ENCODE data around the gene RNF5. TPM values are rescaled to one million over a fixed set of nuclear protein-coding genes. Genes with fewer than 3 reads are reported as not detected.

RNF5 gene
- total RNA-seq, 1 donor from 2014 or later = 72.6 TPM

Other genes with a start within 250 kb of the RNF5 start
- 0.53 and 2.3 TPM in 2 replicates for gene CFB, start 232.3 kb upstream of the RNF5 start, total RNA-seq
- gene NELFE, start 219.4 kb upstream of the RNF5 start, total RNA-seq = 101 and 117 TPM in 2 replicates
- gene SKIC2, start 219.2 kb upstream of the RNF5 start, total RNA-seq = 42.1 and 46.3 TPM in 2 replicates
- 16.6 and 17.3 TPM in 2 replicates for gene DXO, start 206.3 kb upstream of the RNF5 start, total RNA-seq
- gene C4A, start 196.3 kb upstream of the RNF5 start, total RNA-seq = 1.3 and 1.8 TPM in 2 replicates
- gene C4B, start 163.6 kb upstream of the RNF5 start, total RNA-seq = 1.1 and 1.3 TPM in 2 replicates
- gene CYP21A2, start 140.0 kb upstream of the RNF5 start, total RNA-seq = not detected in 2 replicates
- gene TNXB, start 69.1 kb upstream of the RNF5 start, total RNA-seq = 1.5 and 1.7 TPM in 2 replicates
- 46.3 and 87.6 TPM in 2 replicates for gene ATF6B, start 50.2 kb upstream of the RNF5 start, total RNA-seq
- gene FKBPL, start 48.1 kb upstream of the RNF5 start, total RNA-seq = 3.0 and 5.5 TPM in 2 replicates
- 0.39 and 0.70 TPM in 2 replicates for gene PRRT1, start 26.5 kb upstream of the RNF5 start, total RNA-seq
- 18.0 and 54.3 TPM in 2 replicates for gene PPT2, start 24.3 kb upstream of the RNF5 start, total RNA-seq
- 6.1 and 7.1 TPM in 2 replicates for gene EGFL8, start 13.8 kb upstream of the RNF5 start, total RNA-seq
- gene AGPAT1, start 2.3 kb upstream of the RNF5 start, total RNA-seq = 58.8 and 60.7 TPM in 2 replicates
- gene AGER, start 5.8 kb downstream of the RNF5 start, total RNA-seq = 0.19 and 6.1 TPM in 2 replicates
- gene PBX2, start 11.8 kb downstream of the RNF5 start, total RNA-seq = 38.3 and 72.2 TPM in 2 replicates
- gene GPSM3, start 14.2 kb downstream of the RNF5 start, total RNA-seq = 15.5 and 21.8 TPM in 2 replicates
- 66.1 and 242 TPM in 2 replicates for gene NOTCH4, start 45.7 kb downstream of the RNF5 start, total RNA-seq
- not detected in 2 replicates for gene TSBP1, start 193.5 kb downstream of the RNF5 start, total RNA-seq
- gene BTNL2, start 228.8 kb downstream of the RNF5 start, total RNA-seq = not detected in 2 replicates